Uterus (tissue), 2 donors: ENCODE data around the gene KLK4.

Experiments used
- CTCF ChIP-seq, 4 experiments: fragments of 200-600 bp in 2 of 4; fragments of 450-650 bp in 2 of 4; sonication (generic) in 2 of 4; IDR thresholded peaks; one replicate each; pipeline ENCODE4 v1.5.1; 2016 to 2019; ENCODE audit warnings: antibody characterized with exemption in 4 of 4, mild to moderate bottlenecking in 2 of 4, moderate library complexity in 1 of 4
- POLR2A ChIP-seq, 2 donors: fragments of 450-650 bp; IDR thresholded peaks; one replicate each; pipeline ENCODE4 v1.6.1; 2016; ENCODE audit warnings: antibody characterized with exemption in 2 of 2, mild to moderate bottlenecking in 1 of 2, moderate library complexity in 1 of 2

GRCh38 chr19:50911206-50912101 is at the start of gene KLK4:
- no peak for TF ChIP-seq CTCF (IDR thresholded peaks at IDR 0.05)
- no peak for TF ChIP-seq POLR2A (IDR thresholded peaks at IDR 0.05)
